ENCODE results near the gene GOLT1A. TPM values are rescaled to one million over a fixed set of nuclear protein-coding genes. Genes with fewer than 3 reads are reported as not detected.

Gene GOLT1A
- total RNA-seq, 1 donor from 2014 or later: not detected

GRCh38 chr1:204172404-204173029 is 41.3 kb downstream of the GOLT1A start:
- intact Hi-C loops (cut with DNase I): no loop called here
- DNase-seq (ENCODE audit: low spot score): no peak

DNA sequence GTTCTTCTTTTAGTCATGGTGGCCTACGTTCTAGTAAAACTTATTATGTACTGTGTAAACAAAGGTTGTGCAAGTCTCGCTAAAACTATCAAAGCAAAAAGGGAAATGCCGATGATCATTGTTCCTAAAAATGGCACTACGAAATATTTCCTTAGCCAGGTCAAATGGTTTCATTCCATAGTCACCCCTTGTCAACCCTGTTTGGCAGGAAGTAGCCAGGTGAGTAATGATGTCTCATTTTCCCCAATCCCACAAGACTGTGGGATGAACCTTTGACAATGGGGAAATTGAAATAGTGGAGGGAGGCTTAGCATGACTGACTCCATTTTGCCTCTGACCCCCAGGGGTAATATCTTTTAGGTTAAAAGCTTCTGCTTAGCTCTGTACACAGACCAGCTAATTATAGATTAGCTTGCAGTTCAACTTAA is 42.0 kb downstream of the GOLT1A start:
- intact Hi-C loops (cut with DNase I): no loop called here
- DNase-seq (ENCODE audit: low spot score): no peak

DNA sequence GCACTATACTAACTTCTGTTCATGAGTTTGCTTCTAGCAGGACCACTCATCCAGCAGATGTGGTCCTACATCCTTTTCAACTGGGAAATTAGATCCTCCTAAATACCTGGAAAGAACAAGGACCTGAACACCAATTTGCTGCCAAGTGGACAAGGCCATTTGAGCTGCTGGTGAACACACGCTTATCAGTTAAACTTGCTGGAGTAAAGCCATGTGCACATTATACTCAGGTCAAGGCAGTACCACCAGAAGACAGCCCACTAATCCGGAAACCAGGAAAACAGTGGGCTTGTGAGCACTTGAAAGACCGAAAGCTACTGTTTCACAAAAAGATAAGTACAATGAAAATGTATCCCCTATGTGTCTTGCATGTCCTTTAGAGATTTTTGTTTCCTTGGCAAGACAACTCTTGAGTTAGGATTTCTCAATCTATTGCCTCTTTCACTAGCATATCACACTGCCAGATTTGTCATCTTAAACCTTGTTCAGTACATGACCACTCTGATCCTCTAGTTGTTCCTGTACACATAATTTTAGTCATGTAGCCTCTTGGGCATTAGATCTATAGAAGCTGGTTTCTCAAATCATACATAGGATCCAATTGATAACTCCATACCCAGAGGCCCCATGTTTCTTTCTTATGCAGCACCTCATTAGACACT is 43.2 kb downstream of the GOLT1A start:
- DNase-seq (ENCODE audit: low spot score): no peak
- intact Hi-C loops (cut with DNase I): no loop called here

GRCh38 chr1:204169858-204170257 is 43.9 kb downstream of the GOLT1A start:
- no peak for DNase-seq (ENCODE audit: low spot score)
- intact Hi-C loops (cut with DNase I): no loop called here

DNA sequence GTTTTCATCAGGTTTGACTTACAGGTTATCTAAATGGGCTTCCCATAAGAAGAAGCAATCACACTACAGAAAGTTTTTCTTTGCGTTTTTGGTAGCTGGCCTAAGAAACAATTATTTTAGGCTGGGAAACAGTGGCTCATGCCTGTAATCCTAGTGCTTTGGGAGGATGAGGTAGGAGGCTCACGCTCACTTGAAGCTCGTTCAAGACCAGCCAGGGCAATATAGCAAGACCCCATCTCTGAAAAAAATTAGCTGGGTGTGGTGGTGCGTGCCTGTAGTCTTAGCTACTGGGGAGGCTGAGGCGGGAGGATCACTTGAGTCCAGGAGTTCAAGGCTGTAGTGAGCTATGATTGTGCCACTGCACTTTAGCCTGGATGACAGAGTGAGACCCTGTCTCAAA is 46.1 kb downstream of the GOLT1A start:
- intact Hi-C loops (cut with DNase I): no loop called here

GRCh38 chr1:204166219-204166618 is 47.6 kb downstream of the GOLT1A start, which contains the start of gene REN:
Gene REN (minus strand): TSS chr1:204166337. CDS start chr1:204166293, 44 bp downstream.
- intact Hi-C loops (cut with DNase I): no loop called here
- DNase-seq (ENCODE audit: low spot score): no peak

More for the DNA sequence above, 46.1 kb downstream of the GOLT1A start:
- no peak for DNase-seq (ENCODE audit: low spot score)

DNA sequence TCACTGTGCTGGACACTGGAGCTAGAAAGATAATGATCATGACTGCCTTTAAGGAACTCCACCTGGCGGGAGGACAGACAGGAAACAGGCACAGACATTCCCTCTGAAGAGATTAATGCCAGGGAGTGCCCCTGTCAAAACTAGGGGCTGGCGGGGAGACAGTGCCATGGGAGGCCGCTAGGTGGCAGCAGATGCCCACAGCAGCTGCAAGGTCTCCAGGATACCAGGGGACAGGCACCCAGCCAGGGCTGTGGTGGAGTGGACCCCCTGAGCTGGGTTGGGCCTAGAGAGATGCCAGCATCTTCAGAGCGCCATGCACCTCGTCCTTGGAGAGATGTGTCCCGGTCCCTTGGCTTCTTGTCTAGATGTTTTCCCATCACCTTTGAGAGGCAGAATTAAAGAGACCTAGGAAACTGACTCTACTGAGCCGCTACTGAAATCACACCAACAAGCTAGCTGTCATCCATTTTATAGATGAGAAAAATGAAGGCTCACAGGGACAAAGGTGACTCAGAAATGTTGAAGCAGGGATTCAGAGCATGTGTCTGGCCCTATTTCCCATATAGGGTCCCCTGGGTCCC is 51.2 kb downstream of the GOLT1A start:
- intact Hi-C loops (cut with DNase I): loop anchor here (1.0 to 2.0 kb wide), 3 partner anchors 44 to 238 kb away; no protein-coding TSS in a partner anchor
- peak; percentile 85 for DNase-seq (ENCODE audit: low spot score)

GRCh38 chr1:204161609-204162493 is 51.9 kb downstream of the GOLT1A start:
- no peak for DNase-seq (ENCODE audit: low spot score)

GRCh38 chr1:204157962-204158361 is 55.8 kb downstream of the GOLT1A start:
- intact Hi-C loops (cut with DNase I): no loop called here
- no peak for DNase-seq (ENCODE audit: low spot score)

More at GRCh38 chr1:204161609-204162493, 51.9 kb downstream of the GOLT1A start:
- intact Hi-C loops (cut with DNase I): loop anchor here (1.0 to 2.0 kb wide), 3 partner anchors 44 to 239 kb away; no protein-coding TSS in a partner anchor

- DNase-seq (ENCODE audit: low spot score): no peak
Observed at GRCh38 chr1:204155881-204156280, 57.9 kb downstream of the GOLT1A start.

DNA sequence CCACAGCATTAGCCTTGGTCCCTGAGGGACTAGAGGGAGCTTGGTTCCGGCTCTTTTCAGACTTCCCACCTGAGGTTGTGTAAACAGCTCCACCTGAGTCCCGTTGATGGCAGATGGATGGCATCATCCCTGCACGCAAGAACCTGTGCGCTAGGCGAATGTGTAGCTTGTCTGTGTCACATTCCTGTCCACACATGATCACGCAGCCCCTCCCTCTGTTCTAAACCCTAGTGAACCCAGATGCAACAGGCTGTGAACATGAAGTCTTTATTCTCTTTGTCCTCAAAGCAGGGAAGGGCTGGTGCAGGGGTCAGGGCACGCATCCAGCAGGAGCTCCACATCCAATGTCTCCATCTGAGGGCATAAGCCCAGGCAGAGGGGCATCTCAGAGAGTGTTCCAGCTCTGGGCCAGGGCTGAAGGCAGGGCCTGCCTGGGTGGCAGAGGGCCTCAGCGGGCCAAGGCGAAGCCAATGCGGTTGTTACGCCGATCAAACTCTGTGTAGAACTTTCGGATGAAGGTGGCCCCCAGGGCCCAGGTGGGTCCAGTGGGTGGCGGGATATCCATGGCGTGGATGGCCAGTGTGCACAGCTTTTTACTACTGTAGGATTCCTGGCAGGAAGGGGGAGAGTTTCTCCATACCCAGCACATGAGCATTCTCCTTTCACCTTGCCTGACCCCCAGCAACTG is 59.1 kb downstream of the GOLT1A start:
- DNase-seq (ENCODE audit: low spot score): no peak
- intact Hi-C loops (cut with DNase I): no loop called here

More at GRCh38 chr1:204155881-204156280, 57.9 kb downstream of the GOLT1A start:
- intact Hi-C loops (cut with DNase I): no loop called here

- intact Hi-C loops (cut with DNase I): no loop called here
- no peak for DNase-seq (ENCODE audit: low spot score)
Observed at GRCh38 chr1:204153667-204154066, 60.1 kb downstream of the GOLT1A start.

DNA sequence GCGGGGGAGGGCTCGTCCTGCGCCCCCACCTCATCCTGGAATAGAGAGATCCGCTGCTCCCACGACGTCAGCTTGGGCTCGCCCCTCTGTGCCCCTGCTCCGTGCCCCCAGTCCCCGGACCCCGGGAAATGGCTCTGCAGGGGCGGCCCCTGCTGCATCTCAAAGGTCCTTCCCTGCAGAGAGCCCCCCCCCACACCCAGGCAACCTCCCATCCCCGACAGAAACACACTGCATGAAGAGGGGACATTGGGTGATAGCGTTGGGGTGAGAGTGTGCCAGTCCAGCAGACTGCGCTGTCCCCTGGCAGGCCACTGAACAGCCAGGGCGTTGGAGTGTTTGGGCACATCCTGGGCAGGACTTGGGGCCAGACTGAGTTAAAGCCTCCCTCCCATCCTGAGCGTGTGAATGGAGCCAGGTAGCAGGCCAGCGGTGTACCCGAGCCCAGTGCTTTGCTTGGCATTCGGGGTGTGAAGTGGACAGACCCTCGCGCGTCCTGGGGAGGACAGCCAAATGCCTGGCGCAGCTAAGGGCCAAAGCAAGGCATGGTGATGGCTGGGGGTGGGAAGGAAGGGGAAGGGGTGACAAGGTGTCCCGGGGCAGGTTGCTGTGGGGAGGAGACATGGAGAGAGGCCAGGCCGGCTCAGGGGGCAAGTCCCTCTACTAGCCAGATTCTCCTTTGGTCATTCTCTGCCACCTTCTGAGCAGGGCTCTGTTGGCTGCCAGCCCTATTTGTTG is 61.3 kb downstream of the GOLT1A start:
- DNase-seq (ENCODE audit: low spot score): no peak
- intact Hi-C loops (cut with DNase I): no loop called here

- no peak for DNase-seq (ENCODE audit: low spot score)
- intact Hi-C loops (cut with DNase I): no loop called here
Observed at GRCh38 chr1:204151552-204152309, 62.1 kb downstream of the GOLT1A start, which contains the start of gene ETNK2. Gene ETNK2 (minus strand): TSS chr1:204152044. CDS start chr1:204151852, 192 bp downstream.

GRCh38 chr1:204150702-204151551 is 62.9 kb downstream of the GOLT1A start:
- no peak for DNase-seq (ENCODE audit: low spot score)
- intact Hi-C loops (cut with DNase I): no loop called here

- DNase-seq (ENCODE audit: low spot score): no peak
- intact Hi-C loops (cut with DNase I): no loop called here
Observed at GRCh38 chr1:204149635-204150565, 63.9 kb downstream of the GOLT1A start.
